Peyer's patch (tissue), 4 donors: ENCODE results near the gene B3GALT2. TPM values are rescaled to one million over a fixed set of nuclear protein-coding genes. Genes with fewer than 3 reads are reported as not detected.
"Not testable (repeated sequence)": the region's sequence is repeated elsewhere in the genome, so short reads cannot be mapped to it uniquely, and the experiment has no call there.

Experiments used
- DNase-seq, 3 donors: peaks; one replicate each; pipeline ENCODE4 v3.0.0-alpha.2; 2017 to 2019
- H3K27ac ChIP-seq, 4 donors: fragments of 200-600 bp; sonication (generic); one replicate each; pipeline ENCODE4 v1.5.1; 2016 to 2019
- H3K27me3 ChIP-seq, 2 donors: fragments of 200-600 bp; sonication (generic); one replicate each; pipeline ENCODE4 v1.5.1; 2019
- H3K36me3 ChIP-seq, 3 donors: fragments of 200-600 bp; sonication (generic); one replicate each; pipeline ENCODE4 v1.5.1; 2016 to 2019
- H3K4me1 ChIP-seq, 4 donors: fragments of 200-600 bp; sonication (generic); one replicate each; pipeline ENCODE4 v1.5.1; 2016 to 2019
- H3K4me3 ChIP-seq, 4 donors: fragments of 200-600 bp; sonication (generic); 1 replicate in 3 of 4; 2 replicates in 1 of 4; pipeline ENCODE4 v1.5.1; 2016 to 2019; ENCODE audit warnings: mild to moderate bottlenecking in 1 of 4
- H3K9me3 ChIP-seq, 4 donors: fragments of 200-600 bp; sonication (generic); one replicate each; pipeline ENCODE4 v1.5.1; 2016 to 2019; ENCODE audit warnings: mild to moderate bottlenecking in 1 of 4
- CTCF ChIP-seq, 6 experiments: fragments of 450-650 bp in 4 of 6; fragments of 200-600 bp in 2 of 6; sonication (generic) in 1 of 6; IDR thresholded peaks; one replicate each; pipeline ENCODE4 v1.5.1; 2017 to 2019; ENCODE audit warnings: antibody characterized with exemption in 6 of 6, mild to moderate bottlenecking in 3 of 6, moderate library complexity in 1 of 6
- POLR2A ChIP-seq, 2 donors: fragments of 450-650 bp; IDR thresholded peaks; one replicate each; pipeline ENCODE4 v1.5.1; 2017; ENCODE audit warnings: antibody characterized with exemption in 2 of 2, mild to moderate bottlenecking in 2 of 2, moderate library complexity in 2 of 2
- total RNA-seq, 4 donors: library from RNA; depleted of rRNA; stranded (reverse); fragments of >200 nt; gene quantifications; one replicate each; pipeline ENCODE4 v1.1.0, GENCODE V29; 2016

The B3GALT2 gene
- total RNA-seq, 4 donors from 2014 or later, result 1.3 to 3.3 (median 2.6) TPM

DNA sequence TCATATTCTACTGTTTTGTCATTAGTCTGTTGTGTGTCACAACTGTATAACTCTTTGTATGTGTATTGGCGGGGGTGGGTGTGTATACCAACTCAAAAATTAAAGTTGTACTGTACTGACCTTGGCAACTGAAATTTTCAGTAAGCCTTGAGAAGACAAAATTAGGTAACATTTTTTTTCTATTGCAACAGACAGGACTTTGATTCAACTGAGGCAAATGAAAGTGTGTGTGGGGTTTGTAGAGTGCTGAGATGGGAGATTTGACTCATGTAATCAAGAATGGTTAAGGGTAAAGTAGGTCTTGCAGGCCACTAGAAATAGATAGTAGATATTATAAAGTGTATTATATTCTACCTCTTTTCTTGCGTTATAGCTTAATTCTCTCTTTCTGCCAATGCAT, 14.6 kb upstream of the B3GALT2 start:
- no peak for DNase-seq
- Histone ChIP-seq H3K27ac (no peak overlapping the region), H3K9me3 (no peaks in the 10 kb centered on the region), H3K4me3 (no peak overlapping the region), H3K36me3 (peaks cover 0 to under 1% (median 0%) of the 10 kb centered on the region in 3 donors), H3K27me3 (no peaks in the 10 kb centered on the region), H3K4me1 (no peaks in the 10 kb centered on the region)
- no peak for TF ChIP-seq POLR2A (IDR thresholded peaks at IDR 0.05)
- no peak for TF ChIP-seq CTCF (IDR thresholded peaks at IDR 0.05)

GRCh38 chr1:193199940-193200339, 13.5 kb upstream of the B3GALT2 start:
- Histone ChIP-seq H3K36me3 (no peaks in the 10 kb centered on the region), H3K27me3 (no peaks in the 10 kb centered on the region), H3K9me3 (no peaks in the 10 kb centered on the region), H3K27ac (no peak overlapping the region), H3K4me3 (no peak overlapping the region), H3K4me1 (no peaks in the 10 kb centered on the region)
- no peak for TF ChIP-seq CTCF (IDR thresholded peaks at IDR 0.05)
- TF ChIP-seq POLR2A (IDR thresholded peaks at IDR 0.05), result no peak
- DNase-seq, result no peak

DNA sequence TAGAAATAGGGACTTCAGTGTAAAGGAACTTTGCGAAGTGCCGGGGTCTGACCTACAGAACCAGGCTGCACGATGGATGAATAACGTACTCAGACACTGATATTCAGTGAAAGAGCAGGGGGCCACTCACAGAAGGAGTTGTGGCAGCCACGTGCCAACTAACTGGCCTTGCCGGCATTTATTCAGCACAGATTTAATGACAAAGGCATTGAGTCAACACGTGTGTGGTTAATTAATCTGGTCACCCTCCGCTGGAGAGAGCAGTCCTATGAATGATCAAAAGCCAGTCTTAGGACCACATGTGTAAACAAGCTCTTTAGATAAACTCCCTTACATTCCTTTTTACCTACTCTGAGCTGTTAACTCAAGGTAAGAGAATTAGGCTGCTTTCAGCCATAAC, 6.2 kb upstream of the B3GALT2 start:
- Histone ChIP-seq H3K9me3 (peaks cover 0 to 9% (median 0%) of the 10 kb centered on the region in 4 donors), H3K4me1 (peaks cover 0 to 12% (median 0%) of the 10 kb centered on the region in 4 donors), H3K36me3 (no peaks in the 10 kb centered on the region), H3K27me3 (no peaks in the 10 kb centered on the region), H3K27ac (no peak overlapping the region), H3K4me3 (no peak overlapping the region)
- no peak for TF ChIP-seq CTCF (IDR thresholded peaks at IDR 0.05)
- no peak for TF ChIP-seq POLR2A (IDR thresholded peaks at IDR 0.05)
- DNase-seq, result no peak

DNA sequence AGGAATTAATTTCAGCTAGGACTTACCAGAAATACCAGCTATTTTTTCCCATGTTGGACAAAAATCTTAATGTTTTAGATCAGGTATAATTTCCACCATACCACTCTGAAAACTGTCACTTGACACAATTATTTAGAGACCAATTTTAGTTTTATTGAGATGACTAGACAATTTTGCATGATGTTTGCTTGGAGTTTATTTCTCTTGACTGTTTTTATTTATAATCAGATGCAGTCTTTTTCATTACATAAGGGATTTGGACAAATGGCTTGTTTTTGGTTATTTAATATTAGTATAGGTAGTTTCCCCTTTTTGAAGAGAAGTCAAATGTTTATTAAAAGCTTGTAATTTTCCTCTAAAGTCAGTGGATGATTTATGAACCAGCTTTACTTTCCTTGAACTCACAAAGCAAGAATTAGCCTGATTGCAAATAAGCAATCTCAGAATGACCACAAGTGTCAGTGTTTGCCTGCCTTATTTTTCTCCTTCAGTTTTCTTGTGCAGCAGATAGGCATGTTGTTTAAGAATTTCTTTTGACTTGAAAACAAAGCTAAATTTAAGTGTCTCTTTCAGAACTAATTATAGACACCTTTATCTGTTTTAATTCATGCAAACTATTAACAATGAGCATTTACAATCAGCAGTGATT, 3.8 kb upstream of the B3GALT2 start:
- Histone ChIP-seq H3K9me3 (peaks cover 0 to 9% (median 0%) of the 10 kb centered on the region in 4 donors), H3K27me3 (no peaks in the 10 kb centered on the region), H3K4me1 (peaks cover 0 to 32% (median 0%) of the 10 kb centered on the region in 4 donors), H3K36me3 (no peaks in the 10 kb centered on the region), H3K27ac (no peak overlapping the region), H3K4me3 (no peak overlapping the region)
- DNase-seq, result no peak
- TF ChIP-seq POLR2A (IDR thresholded peaks at IDR 0.05) (no peak), CTCF (IDR thresholded peaks at IDR 0.05) (peak in 3 of 6 experiments; percentile 52 to 67 (median 53))

- H3K36me3 ChIP-seq, result no peaks in the 10 kb centered on the region
- no peak for DNase-seq
- H3K9me3 ChIP-seq, result peaks cover 0 to 9% (median 0%) of the 10 kb centered on the region in 4 donors
- peaks cover 0 to 38% (median 0%) of the 10 kb centered on the region in 4 donors for H3K4me1 ChIP-seq
- H3K4me3 ChIP-seq, result no peak overlapping the region
- H3K27ac ChIP-seq, result no peak overlapping the region
- no peaks in the 10 kb centered on the region for H3K27me3 ChIP-seq
- TF ChIP-seq POLR2A (IDR thresholded peaks at IDR 0.05) (no peak), CTCF (IDR thresholded peaks at IDR 0.05) (no peak)
Measured at GRCh38 chr1:193189442-193190095, 3.2 kb upstream of the B3GALT2 start.

GRCh38 chr1:193188915-193189314, 2.5 kb upstream of the B3GALT2 start:
- not testable (repeated sequence) for H3K9me3 ChIP-seq, H3K27me3 ChIP-seq, H3K36me3 ChIP-seq, H3K4me3 ChIP-seq, DNase-seq, H3K27ac ChIP-seq
- H3K4me1 ChIP-seq, result peaks cover 0 to 44% (median 0%) of the 10 kb centered on the region in 4 donors
